ENCODE data around the gene ARHGEF3. TPM values are rescaled to one million over a fixed set of nuclear protein-coding genes. Genes with fewer than 3 reads are reported as not detected.

ARHGEF3 gene
- total RNA-seq, 1 donor: 38.0 TPM

- Histone ChIP-seq H3K9me3 (ENCODE audit: low read depth, low read length) (no peaks in the 10 kb centered on the region), H3K4me3 (ENCODE audit: low read length) (no peak overlapping the region), H3K27me3 (ENCODE audit: insufficient read depth, low read length) (no peaks in the 10 kb centered on the region), H3K4me1 (ENCODE audit: insufficient read depth, low read length) (peaks cover 66% of the 10 kb centered on the region)
Observed at GRCh38 chr3:56775838-56776555, 25.8 kb downstream of the ARHGEF3 start.

DNA sequence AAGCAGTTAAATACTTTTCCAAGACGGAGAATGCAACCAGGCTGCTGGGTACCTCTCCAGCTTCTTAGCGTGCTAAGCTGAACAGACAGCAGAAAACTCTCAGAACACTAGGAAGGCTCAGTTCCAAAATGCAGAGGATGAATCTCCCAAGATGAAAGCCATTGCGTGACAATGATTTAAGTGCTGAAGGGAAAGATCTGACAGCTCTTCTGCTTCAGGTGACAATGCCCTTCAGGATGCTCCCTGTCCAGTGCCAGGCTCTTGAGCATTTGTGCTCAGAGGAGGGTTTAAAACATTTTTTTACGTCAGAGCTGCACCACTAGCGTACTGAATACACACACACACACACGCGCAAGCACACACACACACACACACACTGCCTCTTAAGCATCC is 26.3 kb downstream of the ARHGEF3 start:
- peaks cover 63% of the 10 kb centered on the region for H3K4me1 ChIP-seq (ENCODE audit: insufficient read depth, low read length)
- H3K4me3 ChIP-seq (ENCODE audit: low read length): no peak overlapping the region
- no peaks in the 10 kb centered on the region for H3K9me3 ChIP-seq (ENCODE audit: low read depth, low read length)
- no peaks in the 10 kb centered on the region for H3K27me3 ChIP-seq (ENCODE audit: insufficient read depth, low read length)

GRCh38 chr3:56773986-56774385 is 27.8 kb downstream of the ARHGEF3 start:
- Histone ChIP-seq H3K9me3 (ENCODE audit: low read depth, low read length) (no peaks in the 10 kb centered on the region), H3K4me1 (ENCODE audit: insufficient read depth, low read length) (peaks cover 58% of the 10 kb centered on the region), H3K27me3 (ENCODE audit: insufficient read depth, low read length) (no peaks in the 10 kb centered on the region), H3K4me3 (ENCODE audit: low read length) (no peak overlapping the region)

DNA sequence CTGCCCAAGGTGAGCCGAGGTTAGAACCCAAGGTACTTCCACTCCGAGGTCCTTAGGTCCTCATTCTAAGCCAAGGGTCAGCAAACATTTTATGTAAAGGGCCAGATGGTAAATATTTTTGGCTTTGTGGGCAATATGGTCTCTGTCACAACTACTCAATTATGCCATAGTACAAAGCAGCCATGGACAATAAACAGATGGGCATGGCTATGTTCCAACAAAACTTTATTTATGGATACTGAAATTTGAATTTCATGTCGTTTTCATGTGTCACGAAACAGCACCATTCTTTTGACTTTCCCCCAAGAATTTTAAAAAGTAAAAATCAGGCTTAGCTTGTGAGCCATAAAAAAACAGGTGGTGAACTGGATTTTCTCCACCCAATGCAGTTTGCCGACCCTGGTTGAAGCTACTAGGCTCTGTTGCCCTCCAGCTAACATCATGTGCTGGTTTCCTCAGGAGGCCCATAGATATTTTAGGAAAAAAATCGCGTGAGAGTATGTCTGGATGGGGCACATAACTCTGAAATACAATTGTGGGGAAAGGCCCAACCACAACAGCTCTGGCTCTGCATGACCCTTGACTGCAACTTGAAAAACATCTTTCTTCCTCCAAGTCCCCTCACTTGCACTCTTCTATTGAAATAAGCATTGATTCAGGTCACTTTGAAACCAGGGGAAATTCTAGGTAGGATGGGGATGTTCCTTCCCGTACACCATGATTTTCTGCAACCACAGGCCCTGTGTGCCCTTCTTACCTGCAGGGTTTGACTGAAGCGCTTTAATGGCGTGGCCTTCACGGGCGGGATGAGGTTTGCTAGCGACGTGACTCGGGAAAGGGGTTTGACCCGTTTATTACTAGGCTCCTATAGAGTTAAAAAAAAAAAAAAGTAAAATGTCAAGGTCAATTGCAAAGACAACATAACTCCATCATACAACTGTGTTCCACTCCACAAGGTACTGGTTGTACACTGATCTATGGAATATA is 28.5 kb downstream of the ARHGEF3 start:
- peaks cover 51% of the 10 kb centered on the region for H3K4me1 ChIP-seq (ENCODE audit: insufficient read depth, low read length)
- no peaks in the 10 kb centered on the region for H3K27me3 ChIP-seq (ENCODE audit: insufficient read depth, low read length)
- no peaks in the 10 kb centered on the region for H3K9me3 ChIP-seq (ENCODE audit: low read depth, low read length)
- no peak overlapping the region for H3K4me3 ChIP-seq (ENCODE audit: low read length)

- no peaks in the 10 kb centered on the region for H3K9me3 ChIP-seq (ENCODE audit: low read depth, low read length)
- no peak overlapping the region for H3K4me3 ChIP-seq (ENCODE audit: low read length)
- H3K4me1 ChIP-seq (ENCODE audit: insufficient read depth, low read length): peaks cover 42% of the 10 kb centered on the region
- H3K27me3 ChIP-seq (ENCODE audit: insufficient read depth, low read length): no peaks in the 10 kb centered on the region
Observed at GRCh38 chr3:56771376-56771775, 30.4 kb downstream of the ARHGEF3 start.

DNA sequence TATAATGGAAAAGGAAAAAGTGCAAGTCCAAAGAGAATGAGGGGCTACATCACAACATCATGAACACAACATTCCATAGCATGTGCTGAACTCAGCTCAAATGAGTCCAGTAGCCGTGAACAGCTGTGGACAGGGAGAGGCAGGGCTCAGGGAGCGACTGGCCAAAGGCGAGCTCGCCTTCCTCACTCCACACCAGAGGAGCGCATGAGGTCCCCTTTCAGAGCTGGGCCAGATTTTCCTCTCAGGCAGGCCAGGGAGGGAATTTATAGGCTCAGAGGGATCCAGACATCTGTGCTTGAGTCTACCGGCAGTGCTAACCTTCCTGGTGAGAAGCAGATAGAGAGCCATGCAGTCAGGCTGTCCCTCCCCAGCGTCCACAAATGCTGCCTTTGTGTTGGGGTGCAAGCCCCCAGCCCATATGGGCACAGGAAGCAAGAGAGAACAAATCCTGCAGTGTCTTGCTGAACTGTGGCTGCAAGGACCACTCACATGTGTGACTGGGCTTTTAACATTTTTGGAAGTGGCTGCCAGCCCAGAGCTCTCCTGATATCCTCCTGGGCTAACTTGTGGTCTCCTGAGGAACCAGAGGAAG is 32.5 kb downstream of the ARHGEF3 start:
- no peaks in the 10 kb centered on the region for H3K9me3 ChIP-seq (ENCODE audit: low read depth, low read length)
- no peak overlapping the region for H3K4me3 ChIP-seq (ENCODE audit: low read length)
- H3K4me1 ChIP-seq (ENCODE audit: insufficient read depth, low read length): peaks cover 27% of the 10 kb centered on the region
- H3K27me3 ChIP-seq (ENCODE audit: insufficient read depth, low read length): no peaks in the 10 kb centered on the region

DNA sequence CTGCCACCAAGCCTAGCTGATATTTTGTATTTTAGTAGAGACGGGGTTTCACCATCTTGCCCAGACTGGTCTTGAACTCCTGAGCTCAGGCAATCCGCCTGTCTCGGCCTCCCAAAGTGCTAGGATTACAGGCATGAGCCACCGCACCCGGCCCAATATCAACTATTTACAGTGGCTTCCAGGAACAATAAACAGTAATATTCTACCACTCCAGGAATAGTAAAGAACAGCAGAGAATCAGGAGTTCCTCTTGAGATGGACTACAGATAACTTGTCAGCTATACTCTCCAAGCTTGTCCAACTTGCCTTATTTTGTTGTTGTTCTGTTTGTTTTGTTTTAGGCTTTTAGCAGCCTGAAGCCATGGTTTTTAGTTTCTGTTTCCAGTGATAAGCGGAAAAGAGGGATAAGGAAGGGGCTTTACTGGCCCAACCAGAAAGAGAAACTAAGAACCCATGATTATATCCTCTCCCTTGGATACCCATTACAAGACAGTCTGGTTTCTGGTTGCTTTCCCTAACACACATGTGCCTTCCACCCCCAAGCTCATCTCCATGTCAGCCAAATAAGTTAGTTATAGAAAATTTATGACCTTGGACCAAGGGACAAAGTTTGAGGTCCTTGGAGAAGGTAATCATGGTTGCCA is 36.7 kb downstream of the ARHGEF3 start:
- peaks cover 39% of the 10 kb centered on the region for H3K4me1 ChIP-seq (ENCODE audit: insufficient read depth, low read length)
- H3K4me3 ChIP-seq (ENCODE audit: low read length): no peak overlapping the region
- H3K27me3 ChIP-seq (ENCODE audit: insufficient read depth, low read length): no peaks in the 10 kb centered on the region
- no peaks in the 10 kb centered on the region for H3K9me3 ChIP-seq (ENCODE audit: low read depth, low read length)

- Histone ChIP-seq H3K4me1 (ENCODE audit: insufficient read depth, low read length) (peaks cover 44% of the 10 kb centered on the region), H3K9me3 (ENCODE audit: low read depth, low read length) (no peaks in the 10 kb centered on the region), H3K27me3 (ENCODE audit: insufficient read depth, low read length) (no peaks in the 10 kb centered on the region), H3K4me3 (ENCODE audit: low read length) (no peak overlapping the region)
Observed at GRCh38 chr3:56764184-56764583, 37.6 kb downstream of the ARHGEF3 start.

GRCh38 chr3:56763233-56763632 is 38.5 kb downstream of the ARHGEF3 start:
- no peaks in the 10 kb centered on the region for H3K9me3 ChIP-seq (ENCODE audit: low read depth, low read length)
- no peak overlapping the region for H3K4me3 ChIP-seq (ENCODE audit: low read length)
- peaks cover 51% of the 10 kb centered on the region for H3K4me1 ChIP-seq (ENCODE audit: insufficient read depth, low read length)
- H3K27me3 ChIP-seq (ENCODE audit: insufficient read depth, low read length): no peaks in the 10 kb centered on the region

DNA sequence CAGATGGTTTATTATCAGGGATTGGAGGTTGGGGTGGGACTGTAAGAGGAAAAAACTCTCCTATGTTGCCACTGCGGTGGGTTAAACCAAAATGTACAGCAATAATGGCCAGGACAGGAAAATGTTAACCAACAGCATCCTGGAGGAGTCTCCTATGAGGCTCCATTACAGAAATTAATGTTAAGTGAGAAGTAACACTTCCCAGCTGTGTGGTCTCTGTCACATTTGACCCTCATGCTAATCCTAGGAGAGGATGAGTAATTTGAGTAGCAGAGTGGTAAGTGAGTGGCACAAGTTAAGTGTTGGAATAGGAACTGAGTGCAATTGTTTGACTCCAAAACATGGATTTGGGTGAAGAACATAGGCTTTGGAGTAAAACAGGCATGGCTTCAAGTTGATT is 39.0 kb downstream of the ARHGEF3 start:
- no peak overlapping the region for H3K4me3 ChIP-seq (ENCODE audit: low read length)
- peaks cover 56% of the 10 kb centered on the region for H3K4me1 ChIP-seq (ENCODE audit: insufficient read depth, low read length)
- no peaks in the 10 kb centered on the region for H3K27me3 ChIP-seq (ENCODE audit: insufficient read depth, low read length)
- no peaks in the 10 kb centered on the region for H3K9me3 ChIP-seq (ENCODE audit: low read depth, low read length)

DNA sequence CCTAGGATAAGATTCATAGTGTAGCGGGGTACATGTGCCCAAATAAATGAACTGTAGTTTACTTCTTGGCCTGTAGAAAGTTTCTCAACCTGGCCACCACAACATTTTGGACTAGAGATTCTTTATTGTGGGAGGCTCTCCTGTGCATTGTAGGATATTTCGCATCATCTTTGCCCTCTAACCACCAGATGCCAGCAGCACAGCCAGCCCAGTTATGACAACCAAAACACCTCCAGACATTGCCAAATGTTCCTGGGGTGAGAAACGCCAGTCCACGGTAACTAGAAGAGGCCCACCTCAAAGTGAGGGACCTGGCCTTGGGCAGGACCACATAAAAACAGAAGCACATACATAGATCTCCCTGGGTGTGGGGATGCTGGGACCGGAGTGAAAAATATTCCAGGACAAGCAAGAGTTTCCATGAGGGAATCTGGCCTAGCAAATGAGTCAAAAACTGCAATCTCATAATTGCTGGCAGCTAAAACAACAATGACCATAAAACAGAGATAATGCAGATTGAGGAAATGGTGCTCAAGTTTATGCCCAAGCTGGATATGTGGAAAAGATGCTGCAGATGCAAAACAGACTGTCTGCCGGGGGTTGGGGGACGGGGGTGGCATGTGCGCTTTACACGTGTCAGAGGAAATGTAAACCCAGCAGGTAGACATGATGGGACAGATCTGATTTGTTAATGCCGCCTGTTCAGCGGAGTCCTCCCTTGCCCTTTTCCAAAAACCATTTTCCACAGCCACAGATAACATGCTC is 39.7 kb downstream of the ARHGEF3 start:
- Histone ChIP-seq H3K27me3 (ENCODE audit: insufficient read depth, low read length) (no peaks in the 10 kb centered on the region), H3K9me3 (ENCODE audit: low read depth, low read length) (no peaks in the 10 kb centered on the region), H3K4me3 (ENCODE audit: low read length) (no peak overlapping the region), H3K4me1 (ENCODE audit: insufficient read depth, low read length) (peaks cover 61% of the 10 kb centered on the region)

GRCh38 chr3:56761023-56761422 is 40.7 kb downstream of the ARHGEF3 start:
- Histone ChIP-seq H3K27me3 (ENCODE audit: insufficient read depth, low read length) (no peaks in the 10 kb centered on the region), H3K4me3 (ENCODE audit: low read length) (no peak overlapping the region), H3K4me1 (ENCODE audit: insufficient read depth, low read length) (peaks cover 72% of the 10 kb centered on the region), H3K9me3 (ENCODE audit: low read depth, low read length) (no peaks in the 10 kb centered on the region)

- no peak overlapping the region for H3K4me3 ChIP-seq (ENCODE audit: low read length)
- peaks cover 80% of the 10 kb centered on the region for H3K4me1 ChIP-seq (ENCODE audit: insufficient read depth, low read length)
Observed at GRCh38 chr3:56759532-56759931, 42.2 kb downstream of the ARHGEF3 start.

DNA sequence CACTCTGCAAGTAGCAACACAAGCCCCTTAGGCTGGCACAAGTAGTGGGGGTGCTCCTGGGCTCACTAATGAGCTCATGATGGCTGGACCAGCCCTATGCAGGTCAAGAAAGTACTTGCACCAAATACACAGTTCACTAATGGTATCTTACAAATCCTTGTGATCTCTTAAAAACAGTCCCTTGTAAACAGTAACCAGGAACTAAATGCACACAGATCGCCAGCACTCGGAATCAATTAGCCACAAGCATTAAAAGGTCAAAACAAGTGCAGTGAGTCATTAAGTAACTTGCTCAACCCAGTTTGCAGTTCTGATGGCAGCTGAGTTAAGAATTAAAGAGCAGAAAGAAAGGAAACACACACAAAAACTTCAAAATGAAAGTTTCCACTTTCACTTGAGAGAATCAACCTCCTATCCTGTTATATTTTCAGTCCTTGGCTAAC is 43.2 kb downstream of the ARHGEF3 start:
- no peaks in the 10 kb centered on the region for H3K27me3 ChIP-seq (ENCODE audit: insufficient read depth, low read length)
- no peaks in the 10 kb centered on the region for H3K9me3 ChIP-seq (ENCODE audit: low read depth, low read length)
- peaks cover 89% of the 10 kb centered on the region for H3K4me1 ChIP-seq (ENCODE audit: insufficient read depth, low read length)
- H3K4me3 ChIP-seq (ENCODE audit: low read length): no peak overlapping the region

More at GRCh38 chr3:56759532-56759931, 42.2 kb downstream of the ARHGEF3 start:
- Histone ChIP-seq H3K27me3 (ENCODE audit: insufficient read depth, low read length) (no peaks in the 10 kb centered on the region), H3K9me3 (ENCODE audit: low read depth, low read length) (no peaks in the 10 kb centered on the region)
